Prostate gland (tissue), 2 donors: Measurements from ENCODE around the gene MAP4.

Source experiments
- CTCF ChIP-seq, 4 experiments: fragments of 200-600 bp in 2 of 4; fragments of 450-650 bp in 2 of 4; sonication (generic) in 2 of 4; IDR thresholded peaks; 1 replicate in 3 of 4; 2 replicates in 1 of 4; pipeline ENCODE4 v1.5.1; 2016 to 2019; ENCODE audit warnings: antibody characterized with exemption in 4 of 4, mild to moderate bottlenecking in 2 of 4, moderate library complexity in 2 of 4
- POLR2AphosphoS5 ChIP-seq: sonication (generic); formaldehyde crosslinking; IDR thresholded peaks from one replicate; pipeline ENCODE4 v1.6.1; 2017; ENCODE audit warnings: antibody characterized with exemption

- TF ChIP-seq POLR2AphosphoS5 (no peak), CTCF (IDR thresholded peaks at IDR 0.05) (no peak)
Observed at GRCh38 chr3:47964740-47965139, 51.5 kb downstream of the MAP4 start.
